H9 (cell line): Measurements from ENCODE around the gene NCOR1. TPM values are rescaled to one million over a fixed set of nuclear protein-coding genes. Genes with fewer than 3 reads are reported as not detected.
A peak's percentile ranks its signal among the peaks of the same experiment; 100 is the strongest.

Source experiments
- DNase-seq: peaks from one replicate; pipeline ENCODE4 v3.0.0-alpha.2; 2017
- H2AFZ ChIP-seq: one replicate; pipeline ENCODE4 v1.6.1; 2013; ENCODE audit warnings: mild to moderate bottlenecking, low read length, control low read depth, moderate library complexity
- H2AK5ac ChIP-seq: 2 replicates; pipeline ENCODE4 v1.6.1; 2013; ENCODE audit warnings: low read length, control low read depth, mixed read lengths; ENCODE audit not compliant: insufficient read length
- H2BK120ac ChIP-seq: one replicate; pipeline ENCODE4 v1.6.1; 2013; ENCODE audit warnings: low read depth, mild to moderate bottlenecking, low read length, control low read depth, inconsistent platforms; ENCODE audit not compliant: poor library complexity, severe bottlenecking
- H2BK12ac ChIP-seq: 2 replicates; pipeline ENCODE4 v1.6.1; 2013; ENCODE audit warnings: low read length, control low read depth, mixed read lengths, low read depth; ENCODE audit not compliant: insufficient read length
- H2BK15ac ChIP-seq: 2 replicates; pipeline ENCODE4 v1.6.1; 2013; ENCODE audit warnings: low read depth, low read length, control low read depth
- H2BK20ac ChIP-seq: one replicate; pipeline ENCODE4 v1.6.1; 2013; ENCODE audit warnings: low read depth, mild to moderate bottlenecking, low read length, control low read depth, inconsistent platforms; ENCODE audit not compliant: poor library complexity, severe bottlenecking
- H2BK5ac ChIP-seq: 2 replicates; pipeline ENCODE4 v1.6.1; 2013; ENCODE audit warnings: low read length, control low read depth, mixed read lengths; ENCODE audit not compliant: insufficient read length
- H3K14ac ChIP-seq: 2 replicates; pipeline ENCODE4 v1.6.1; 2013; ENCODE audit warnings: low read length, control low read depth; ENCODE audit not compliant: insufficient read depth
- H3K18ac ChIP-seq: 2 replicates; pipeline ENCODE4 v1.6.1; 2013; ENCODE audit warnings: low read depth, mild to moderate bottlenecking, mixed read lengths, low read length, control low read depth; ENCODE audit not compliant: insufficient read length
- H3K23ac ChIP-seq: 2 replicates; pipeline ENCODE4 v1.6.1; 2013; ENCODE audit warnings: low read length, control low read depth, mixed read lengths, low read depth; ENCODE audit not compliant: insufficient read length
- H3K23me2 ChIP-seq: 2 replicates; pipeline ENCODE4 v1.6.1; 2013; ENCODE audit warnings: low read depth, mild to moderate bottlenecking, mixed read lengths, low read length, control low read depth; ENCODE audit not compliant: insufficient read length, poor library complexity, severe bottlenecking
- H3K27ac ChIP-seq: 2 replicates; pipeline ENCODE4 v1.5.1; 2013; ENCODE audit warnings: low read length, control low read depth, mixed read lengths, low read depth; ENCODE audit not compliant: insufficient read length
- H3K27me3 ChIP-seq: 2 replicates; pipeline ENCODE4 v1.6.1; 2013; ENCODE audit warnings: low read length, control low read depth, inconsistent platforms; ENCODE audit not compliant: insufficient read depth
- H3K4ac ChIP-seq: 2 replicates; pipeline ENCODE4 v1.6.1; 2013; ENCODE audit warnings: low read depth, mild to moderate bottlenecking, control low read depth, inconsistent platforms, low read length, moderate library complexity
- H3K4me1 ChIP-seq: 2 replicates; pipeline ENCODE4 v1.6.1; 2013; ENCODE audit warnings: low read length, control low read depth, inconsistent platforms; ENCODE audit not compliant: insufficient read depth
- H3K4me2 ChIP-seq: 2 replicates; pipeline ENCODE4 v1.6.1; 2013; ENCODE audit warnings: low read length, control low read depth, mixed read lengths; ENCODE audit not compliant: insufficient read length, insufficient read depth
- H3K56ac ChIP-seq: 2 replicates; pipeline ENCODE4 v1.6.1; 2013; ENCODE audit warnings: low read depth, mild to moderate bottlenecking, mixed read lengths, low read length, control low read depth; ENCODE audit not compliant: insufficient read length
- H3K79me1 ChIP-seq: 2 replicates; pipeline ENCODE4 v1.6.1; 2013; ENCODE audit warnings: low read depth, mild to moderate bottlenecking, moderate library complexity, low read length, control low read depth, inconsistent platforms; ENCODE audit not compliant: insufficient read depth, poor library complexity, severe bottlenecking
- H3K79me2 ChIP-seq: 2 replicates; pipeline ENCODE4 v1.6.1; 2013; ENCODE audit warnings: low read length, control low read depth, inconsistent platforms; ENCODE audit not compliant: insufficient read depth
- H3K9ac ChIP-seq: 2 replicates; pipeline ENCODE4 v1.6.1; 2013; ENCODE audit warnings: low read length, control low read depth, mixed read lengths; ENCODE audit not compliant: insufficient read length; ENCODE audit errors: extremely low read depth
- H3K9me3 ChIP-seq: one replicate; pipeline ENCODE4 v1.6.1; 2013; ENCODE audit warnings: low read depth, low read length, inconsistent platforms; ENCODE audit not compliant: control insufficient read depth
- H3T11ph ChIP-seq: one replicate; pipeline ENCODE4 v1.6.1; 2013; ENCODE audit warnings: mild to moderate bottlenecking, low read length, control low read depth, inconsistent platforms
- H4K20me1 ChIP-seq: one replicate; pipeline ENCODE4 v1.6.1; 2013; ENCODE audit not compliant: control insufficient read depth, insufficient read length, insufficient read depth
- H4K5ac ChIP-seq: 2 replicates; pipeline ENCODE4 v1.6.1; 2013; ENCODE audit warnings: low read depth, mild to moderate bottlenecking, mixed read lengths, low read length, control low read depth; ENCODE audit not compliant: insufficient read length
- H4K8ac ChIP-seq: replicated peaks from 2 replicates; pipeline ENCODE4 v1.6.1; 2013; ENCODE audit warnings: low read length, control low read depth, mixed read lengths, low read depth; ENCODE audit not compliant: insufficient read length
- H4K91ac ChIP-seq: 2 replicates; pipeline ENCODE4 v1.6.1; 2013; ENCODE audit warnings: low read depth, mild to moderate bottlenecking, moderate library complexity, mixed read lengths, low read length, control low read depth; ENCODE audit not compliant: insufficient read length
- H3K27ac Mint-ChIP-seq, 3 experiments: 2 replicates in 2 of 3; 3 replicates in 1 of 3; pipeline ENCODE4 v1.8.0; 2020 to 2021; ENCODE audit warnings: mixed read lengths in 3 of 3, mild to moderate bottlenecking in 1 of 3, moderate library complexity in 1 of 3
- H3K27me3 Mint-ChIP-seq: 2 replicates; pipeline ENCODE4 v1.8.0; 2021; ENCODE audit warnings: low read depth, mild to moderate bottlenecking, moderate library complexity, mixed read lengths
- H3K36me3 Mint-ChIP-seq, 3 experiments: 2 replicates in 2 of 3; 3 replicates in 1 of 3; pipeline ENCODE4 v1.8.0; 2020 to 2021; ENCODE audit warnings: low read depth in 3 of 3, mixed read lengths in 3 of 3; ENCODE audit not compliant: insufficient read depth in 1 of 3
- H3K4me1 Mint-ChIP-seq, 2 experiments: 2 replicates each; pipeline ENCODE4 v1.8.0; 2020; ENCODE audit warnings: mixed read lengths in 2 of 2
- H3K4me3 Mint-ChIP-seq, 2 experiments: 2 replicates in 1 of 2; 3 replicates in 1 of 2; pipeline ENCODE4 v1.8.0; 2020 to 2021; ENCODE audit warnings: mild to moderate bottlenecking in 2 of 2, mixed read lengths in 2 of 2, moderate library complexity in 1 of 2
- H3K9me3 Mint-ChIP-seq, 2 experiments: 2 replicates in 1 of 2; 3 replicates in 1 of 2; pipeline ENCODE4 v1.8.0; 2020; ENCODE audit warnings: mild to moderate bottlenecking in 2 of 2, mixed read lengths in 2 of 2, moderate library complexity in 1 of 2
- CTCF ChIP-seq: fragments of 200-600 bp; sonication (generic); conservative IDR thresholded peaks from 3 replicates; pipeline ENCODE4 v1.8.0; 2021; ENCODE audit warnings: antibody characterized with exemption, mild to moderate bottlenecking
- WGBS: extraction: QIAGEN DNeasy Blood & Tissue Kit; methylation state at CpG from one replicate; pipeline ENCODE4 v1.1.7; 2013; ENCODE audit warnings: missing lambda C conversion rate, low lambda C conversion rate, mixed read lengths; ENCODE audit not compliant: insufficient read length; ENCODE audit errors: extremely low coverage; 5-methylcytosine and 5-hydroxymethylcytosine counted together
- total RNA-seq: library from RNA; stranded (reverse); gene quantifications from 2 replicates; pipeline ENCODE4 v1.2.1, GENCODE V29; 2021

Gene NCOR1
- total RNA-seq, 1 experiment from 2014 or later, result 119 TPM

GRCh38 chr17:16027708-16028584 lies 187.4 kb downstream of the NCOR1 start:
- H3K14ac ChIP-seq, result no peak overlapping the region
- no peak overlapping the region for H2BK12ac ChIP-seq
- TF ChIP-seq CTCF, result no peak
- no peak overlapping the region for H2AFZ ChIP-seq
- H2BK15ac ChIP-seq, result no peak overlapping the region
- no peaks in the 10 kb centered on the region for H3K4me1 ChIP-seq
- no peak overlapping the region for H4K5ac ChIP-seq
- H3K23ac ChIP-seq, result no peak overlapping the region
- H3K79me2 ChIP-seq, result no peaks in the 10 kb centered on the region
- Mint-ChIP-seq H3K4me3 (no peak overlapping the region), H3K27me3 (no peaks in the 10 kb centered on the region), H3K36me3 (peaks cover 40 to 82% (median 79%) of the 10 kb centered on the region in 3 experiments), H3K27ac (peak overlapping the region in 2 of 3 experiments; percentile 51 to 65; a peak in 3 of 7 replicates), H3K4me1 (peaks cover 0 to 8% of the 10 kb centered on the region in 2 experiments; a peak in 2 of 4 replicates), H3K9me3 (no peaks in the 10 kb centered on the region; a peak in 2 of 5 replicates)
- H2BK5ac ChIP-seq, result no peak overlapping the region
- no peaks in the 10 kb centered on the region for H3K79me1 ChIP-seq
- no peak overlapping the region for H3T11ph ChIP-seq
- no peak overlapping the region for H3K27ac ChIP-seq
- H4K20me1 ChIP-seq, result peaks cover 2% of the 10 kb centered on the region
- H3K9ac ChIP-seq, result no peak overlapping the region
- no peak overlapping the region for H2BK20ac ChIP-seq
- no peaks in the 10 kb centered on the region for H3K9me3 ChIP-seq
- H3K23me2 ChIP-seq, result no peaks in the 10 kb centered on the region
- no peak overlapping the region for H3K18ac ChIP-seq
- DNase-seq, result no peak
- no peak overlapping the region for H3K4me2 ChIP-seq
- no peaks in the 10 kb centered on the region for H3K27me3 ChIP-seq
- no peak overlapping the region for H2AK5ac ChIP-seq
- H2BK120ac ChIP-seq, result no peak overlapping the region
- no peak overlapping the region for H4K8ac ChIP-seq
- no peak overlapping the region for H3K56ac ChIP-seq
- WGBS, result no CpG with 5 or more reads among the region's 5 CpGs
- H3K4ac ChIP-seq, result no peak overlapping the region
- no peak overlapping the region for H4K91ac ChIP-seq
